Neuron (in vitro differentiated cells): ENCODE results near the gene LRIG2.
"Not testable (repeated sequence)": the region's sequence is repeated elsewhere in the genome, so short reads cannot be mapped to it uniquely, and the experiment has no call there.

Experiments
- H2AFZ ChIP-seq: one replicate; pipeline ENCODE4 v1.6.1; 2013; ENCODE audit warnings: low read depth, mild to moderate bottlenecking, inconsistent platforms, low read length, moderate library complexity
- H3K27me3 ChIP-seq: one replicate; pipeline ENCODE4 v1.6.1; 2013; ENCODE audit warnings: low read length; ENCODE audit not compliant: insufficient read depth
- H3K36me3 ChIP-seq: one replicate; pipeline ENCODE4 v1.6.1; 2013; ENCODE audit warnings: low read length; ENCODE audit not compliant: insufficient read depth
- H3K4me1 ChIP-seq: one replicate; pipeline ENCODE4 v1.6.1; 2013; ENCODE audit warnings: low read length; ENCODE audit not compliant: insufficient read depth
- H3K4me3 ChIP-seq: 2 replicates; pipeline ENCODE4 v1.5.1; 2013; ENCODE audit warnings: mild to moderate bottlenecking, low read length, moderate library complexity
- H3K9me3 ChIP-seq: one replicate; pipeline ENCODE4 v1.6.1; 2013; ENCODE audit warnings: low read length

LRIG2 gene

DNA sequence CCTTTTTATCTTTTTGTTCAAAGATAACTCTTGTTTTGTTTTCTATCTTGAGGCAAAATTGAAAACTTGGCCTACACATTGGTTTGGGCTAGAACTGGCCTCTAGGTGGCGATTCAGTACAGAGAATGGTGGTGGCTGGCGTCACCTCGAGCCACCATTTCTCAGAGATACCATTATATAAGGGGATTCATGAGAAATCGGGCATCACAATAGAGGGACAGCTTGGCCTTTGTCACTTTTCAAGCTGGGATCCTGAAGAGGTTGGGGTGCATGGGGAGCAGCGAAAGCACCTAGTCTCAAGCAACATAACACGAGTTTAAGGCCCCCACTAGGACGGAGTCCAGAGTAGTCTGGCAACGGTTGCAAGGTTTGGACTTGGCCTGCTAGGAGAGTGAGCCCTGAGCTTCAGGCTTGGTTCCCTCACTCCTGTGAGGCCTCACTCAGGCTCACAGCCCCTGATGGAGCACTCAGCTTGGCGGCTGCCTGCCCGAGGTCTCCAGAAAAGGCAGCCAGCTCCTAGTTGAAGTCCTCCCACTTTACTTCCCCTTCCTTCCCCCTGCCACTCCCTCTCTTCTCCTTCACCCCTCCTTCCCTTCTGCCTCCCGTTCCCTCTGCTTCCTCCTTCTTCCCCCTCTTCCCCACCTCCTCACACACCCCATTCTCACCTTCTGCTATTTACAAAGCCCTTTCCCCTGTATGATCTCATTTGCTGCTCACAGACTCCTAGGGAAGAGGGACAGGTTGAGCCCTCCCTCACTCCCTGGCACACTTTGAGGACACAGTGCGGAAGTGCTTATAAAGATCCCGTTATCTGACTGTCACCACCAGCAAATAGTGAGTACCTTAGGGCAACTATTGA is 67.8 kb downstream of the LRIG2 start:
- Histone ChIP-seq H3K9me3 (no peaks in the 10 kb centered on the region), H2AFZ (peak overlapping the region; percentile 90), H3K36me3 (no peaks in the 10 kb centered on the region), H3K27me3 (no peaks in the 10 kb centered on the region), H3K4me1 (no peaks in the 10 kb centered on the region), H3K4me3 (no peak overlapping the region)

DNA sequence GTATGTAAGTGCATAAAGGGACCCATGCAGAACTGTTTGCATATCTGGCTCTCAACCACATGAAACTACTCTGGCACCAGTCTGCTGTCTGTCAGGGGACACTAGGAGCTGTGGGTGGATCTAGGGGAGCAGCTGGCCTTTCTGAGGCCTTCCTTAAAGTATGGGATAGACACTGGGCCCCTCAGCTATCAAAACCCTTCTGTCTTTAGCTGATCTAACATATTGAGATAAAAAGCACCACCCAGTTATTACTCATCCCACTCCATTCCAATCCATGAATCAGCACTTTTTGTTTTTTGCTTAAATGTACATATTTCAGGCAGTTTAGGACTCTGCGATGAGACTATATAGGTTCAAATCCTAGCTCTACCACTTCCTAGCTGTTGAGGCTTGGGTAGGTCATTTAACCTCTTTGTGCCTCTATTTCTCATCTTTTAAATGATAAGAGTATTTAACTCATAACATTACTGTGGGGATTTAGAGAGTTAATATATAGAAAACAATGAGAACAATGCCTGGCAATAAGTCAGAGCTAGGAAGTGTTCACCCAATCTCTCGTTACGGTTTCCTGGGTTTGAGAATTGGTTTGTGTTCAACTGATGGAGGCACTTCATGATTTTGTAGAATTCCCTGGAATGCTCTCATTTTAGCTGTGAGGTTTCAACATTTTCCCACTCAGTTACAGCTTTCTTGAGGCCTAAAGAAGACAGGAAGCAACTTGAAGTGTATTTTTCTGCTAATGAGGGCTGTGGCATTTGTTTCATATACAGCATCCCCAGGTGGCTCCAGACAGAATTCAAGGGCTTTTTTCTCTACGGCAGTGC is 68.9 kb downstream of the LRIG2 start:
- Histone ChIP-seq H3K36me3 (no peaks in the 10 kb centered on the region), H3K4me3 (no peak overlapping the region), H2AFZ (no peak overlapping the region), H3K27me3 (no peaks in the 10 kb centered on the region), H3K9me3 (no peaks in the 10 kb centered on the region), H3K4me1 (no peaks in the 10 kb centered on the region)

DNA sequence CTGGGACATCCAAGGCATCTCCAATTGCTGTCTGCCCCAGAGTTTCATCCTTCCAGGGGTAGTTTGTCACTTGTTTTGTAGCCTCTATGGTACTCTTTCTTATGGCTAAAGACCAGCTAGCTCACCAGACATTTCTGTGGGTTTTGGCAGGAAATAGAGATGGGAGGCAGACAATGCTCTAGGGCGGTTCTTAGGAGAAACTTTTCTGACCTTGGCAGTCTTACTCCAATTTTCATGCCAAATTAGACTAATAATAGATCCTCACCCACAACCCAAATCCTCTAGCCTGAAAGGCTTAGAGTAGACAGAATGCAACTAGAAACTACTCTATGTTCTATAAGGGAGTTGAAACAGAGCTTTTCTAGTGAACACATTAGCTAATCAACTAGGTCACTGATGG is 69.8 kb downstream of the LRIG2 start:
- H3K36me3 ChIP-seq = no peaks in the 10 kb centered on the region

DNA sequence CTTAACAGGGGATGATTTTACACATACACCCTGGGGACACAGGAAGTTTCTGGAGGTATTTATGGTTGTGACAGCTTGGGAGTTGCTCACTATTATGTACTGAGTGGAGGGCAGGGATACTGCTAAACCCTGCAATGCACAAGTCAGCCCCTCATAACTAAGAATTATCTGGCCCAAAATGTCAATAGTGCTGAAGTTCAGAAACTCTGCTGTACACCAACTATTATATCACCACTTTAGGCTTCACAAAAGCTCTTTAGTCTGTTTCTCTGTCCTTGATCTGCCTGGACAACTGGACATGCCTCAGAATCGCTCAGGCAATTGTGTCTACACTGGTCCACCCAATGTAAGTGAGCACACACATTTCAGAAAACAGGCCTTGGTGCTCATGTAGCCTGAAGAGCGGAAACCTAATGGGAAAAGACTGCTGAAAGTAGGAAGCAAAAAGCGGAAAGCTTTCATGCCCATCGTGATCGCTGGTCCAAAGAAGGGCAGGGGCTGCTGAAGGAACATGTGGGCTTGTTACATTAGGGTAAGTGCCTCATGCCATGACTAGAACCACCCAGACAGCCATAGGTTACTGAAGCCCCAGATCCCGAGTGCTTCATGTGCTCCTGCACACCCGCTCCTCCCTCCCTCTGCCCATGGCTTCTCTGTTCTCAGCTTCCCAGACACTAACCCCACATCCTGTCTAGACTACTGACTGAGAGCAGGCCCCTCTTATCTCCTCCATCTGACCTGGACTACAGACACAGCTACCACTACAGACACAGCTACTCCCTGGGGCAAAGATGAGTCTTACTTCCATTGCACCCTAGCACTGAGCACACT is 73.5 kb downstream of the LRIG2 start:
- Histone ChIP-seq H2AFZ (no peak overlapping the region), H3K36me3 (no peaks in the 10 kb centered on the region), H3K4me3 (no peak overlapping the region), H3K27me3 (no peaks in the 10 kb centered on the region), H3K9me3 (no peaks in the 10 kb centered on the region), H3K4me1 (no peaks in the 10 kb centered on the region)

More for the DNA sequence above, 69.8 kb downstream of the LRIG2 start:
- Histone ChIP-seq H3K9me3 (no peaks in the 10 kb centered on the region), H2AFZ (no peak overlapping the region), H3K27me3 (no peaks in the 10 kb centered on the region), H3K4me1 (no peaks in the 10 kb centered on the region), H3K4me3 (no peak overlapping the region)

DNA sequence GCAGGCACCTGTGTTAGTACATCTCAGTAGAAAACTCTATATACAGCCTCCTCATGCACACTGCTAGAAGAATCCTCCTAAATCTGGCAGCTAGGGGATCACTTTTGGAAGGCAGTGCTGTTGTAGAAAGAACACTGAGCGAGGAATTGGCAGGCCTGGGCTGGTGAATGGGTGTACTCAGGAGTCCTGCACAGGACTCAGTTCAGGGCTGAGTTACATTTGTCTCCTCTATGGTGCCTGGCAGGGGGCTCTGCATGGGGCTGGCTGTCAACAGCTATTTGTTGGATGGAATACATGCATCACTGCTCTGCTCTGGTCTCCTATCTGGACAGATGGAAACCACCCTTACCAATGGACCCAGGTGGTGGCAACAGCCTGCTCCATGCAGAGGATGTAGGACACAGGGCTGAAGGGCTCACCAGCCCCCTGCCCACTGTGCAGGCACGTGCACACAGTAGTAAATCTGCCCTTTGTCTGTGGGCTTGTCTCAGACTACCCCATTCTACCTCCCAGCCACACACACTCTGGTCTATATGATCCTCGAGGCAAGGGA is 74.2 kb downstream of the LRIG2 start:
- Histone ChIP-seq H2AFZ (no peak overlapping the region), H3K9me3 (no peaks in the 10 kb centered on the region), H3K4me3 (no peak overlapping the region), H3K27me3 (no peaks in the 10 kb centered on the region), H3K4me1 (no peaks in the 10 kb centered on the region), H3K36me3 (no peaks in the 10 kb centered on the region)

DNA sequence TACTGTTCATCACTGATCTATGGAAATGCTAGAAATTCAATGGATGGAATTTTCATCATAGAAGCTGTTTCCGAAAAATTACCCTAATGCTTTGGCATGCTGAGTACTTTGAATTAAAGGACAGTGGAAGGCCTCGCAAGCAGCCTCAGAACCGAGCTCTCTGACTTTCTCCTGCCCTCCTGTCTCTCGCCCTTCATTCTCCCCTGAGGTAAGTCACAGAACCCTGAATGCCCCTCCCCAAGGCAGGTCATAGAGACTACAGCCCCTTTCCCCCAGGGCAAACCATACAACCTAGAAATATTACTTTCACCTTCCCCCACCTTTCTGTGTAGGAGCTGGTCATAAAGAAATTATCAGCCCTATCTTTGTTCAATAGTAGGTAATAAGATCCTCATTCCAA is 74.8 kb downstream of the LRIG2 start:
- H3K4me1 ChIP-seq = no peaks in the 10 kb centered on the region
- H3K27me3 ChIP-seq = no peaks in the 10 kb centered on the region
- H3K4me3 ChIP-seq = no peak overlapping the region
- H3K36me3 ChIP-seq = no peaks in the 10 kb centered on the region
- no peaks in the 10 kb centered on the region for H3K9me3 ChIP-seq
- no peak overlapping the region for H2AFZ ChIP-seq

DNA sequence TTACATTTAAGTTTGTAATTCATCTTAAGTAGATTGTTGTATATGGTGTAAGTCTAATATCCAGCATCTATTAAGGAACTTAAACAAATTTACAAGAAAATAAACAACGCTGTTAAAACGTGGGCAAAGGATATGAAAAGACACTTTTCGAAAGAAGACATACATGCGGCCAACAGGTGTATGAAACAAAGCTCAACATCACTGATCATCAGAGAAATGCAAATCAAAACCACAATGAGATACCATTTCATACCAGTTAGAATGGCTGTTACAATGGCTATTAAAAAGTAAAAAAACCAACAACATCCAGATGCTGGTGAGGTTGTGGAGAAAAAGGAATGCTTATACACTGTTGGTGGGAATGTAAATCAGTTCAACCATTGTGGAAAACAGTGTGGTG is 77.5 kb downstream of the LRIG2 start:
- not testable (repeated sequence) for H3K27me3 ChIP-seq, H3K4me1 ChIP-seq, H2AFZ ChIP-seq, H3K36me3 ChIP-seq, H3K9me3 ChIP-seq, H3K4me3 ChIP-seq

DNA sequence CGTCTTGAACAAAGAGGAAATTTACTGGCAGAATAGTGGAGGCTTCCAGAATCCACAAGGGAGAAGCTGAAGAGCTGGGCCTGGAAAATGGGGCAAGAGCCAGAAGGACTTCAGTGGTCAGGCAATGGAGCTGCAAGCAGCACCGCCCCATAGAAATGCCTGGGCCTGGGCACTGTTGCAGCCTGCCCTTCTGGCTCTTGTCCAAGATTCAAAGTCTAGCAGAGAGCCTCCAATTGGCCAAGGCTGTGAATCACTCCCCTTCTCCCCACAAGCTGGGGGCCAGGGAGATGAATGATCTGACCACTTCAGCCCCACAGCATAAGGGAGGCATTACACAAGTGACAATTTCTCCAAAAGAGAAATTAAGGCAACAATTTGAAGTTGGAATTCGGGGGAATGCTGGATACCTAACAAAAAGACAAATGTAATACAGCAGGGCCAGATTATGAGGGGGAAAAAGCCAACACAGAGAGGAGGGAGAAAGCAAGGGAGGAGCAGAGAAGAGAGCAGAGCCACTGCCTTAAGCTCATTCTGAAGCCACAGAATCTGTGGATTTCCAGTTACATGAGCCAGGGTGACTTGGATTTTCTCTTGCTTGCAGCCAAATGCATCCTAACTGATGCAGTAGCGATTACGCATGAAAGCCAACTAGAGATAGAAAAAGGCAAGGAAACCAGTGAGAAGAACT is 80.3 kb downstream of the LRIG2 start:
- Histone ChIP-seq H3K9me3 (no peaks in the 10 kb centered on the region), H3K36me3 (no peaks in the 10 kb centered on the region), H3K4me1 (no peaks in the 10 kb centered on the region), H3K27me3 (no peaks in the 10 kb centered on the region), H2AFZ (no peak overlapping the region), H3K4me3 (no peak overlapping the region)

DNA sequence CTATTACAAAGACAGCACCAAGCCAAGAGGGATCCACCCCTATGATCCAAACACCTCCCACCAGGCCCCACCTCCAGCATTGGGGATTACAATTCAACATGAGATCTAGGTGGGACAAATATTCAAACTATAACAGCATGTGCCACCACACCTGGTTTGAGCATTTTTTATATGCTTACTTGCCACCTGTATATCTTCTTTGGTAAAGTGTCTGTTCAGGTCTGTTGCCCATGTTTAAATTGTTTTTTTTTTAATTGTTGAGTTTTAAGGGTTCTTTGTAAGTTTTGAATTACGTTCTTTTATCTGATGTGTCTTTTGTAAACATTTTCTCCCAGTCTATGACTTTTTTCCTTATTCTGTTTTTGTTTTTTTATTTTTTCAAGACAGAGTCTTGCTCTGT is 83.4 kb downstream of the LRIG2 start:
- no peaks in the 10 kb centered on the region for H3K36me3 ChIP-seq
- H3K4me1 ChIP-seq = no peaks in the 10 kb centered on the region
- H2AFZ ChIP-seq = no peak overlapping the region
- H3K27me3 ChIP-seq = no peaks in the 10 kb centered on the region
- H3K9me3 ChIP-seq = no peaks in the 10 kb centered on the region
- H3K4me3 ChIP-seq = no peak overlapping the region

DNA sequence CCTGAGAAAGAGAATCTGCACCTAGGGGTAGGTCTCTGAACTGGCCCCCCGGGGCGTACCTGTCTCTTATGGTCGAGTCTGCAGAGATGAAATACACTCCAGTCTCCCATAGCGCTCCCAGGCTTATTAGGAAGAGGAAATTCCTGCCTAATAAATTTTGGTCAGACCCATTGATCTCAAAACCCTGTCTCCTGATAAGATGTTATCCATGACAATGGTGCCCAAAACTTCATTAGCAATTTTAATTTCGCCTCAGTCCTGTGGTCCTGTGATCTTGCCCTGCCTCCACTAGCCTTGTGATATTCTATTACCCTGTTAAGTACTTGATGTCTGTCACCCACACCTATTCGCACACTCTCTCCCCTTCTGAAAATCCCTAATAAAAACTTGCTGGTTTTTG is 85.7 kb downstream of the LRIG2 start:
- not testable (repeated sequence) for H3K36me3 ChIP-seq, H2AFZ ChIP-seq, H3K4me3 ChIP-seq, H3K9me3 ChIP-seq, H3K4me1 ChIP-seq, H3K27me3 ChIP-seq

DNA sequence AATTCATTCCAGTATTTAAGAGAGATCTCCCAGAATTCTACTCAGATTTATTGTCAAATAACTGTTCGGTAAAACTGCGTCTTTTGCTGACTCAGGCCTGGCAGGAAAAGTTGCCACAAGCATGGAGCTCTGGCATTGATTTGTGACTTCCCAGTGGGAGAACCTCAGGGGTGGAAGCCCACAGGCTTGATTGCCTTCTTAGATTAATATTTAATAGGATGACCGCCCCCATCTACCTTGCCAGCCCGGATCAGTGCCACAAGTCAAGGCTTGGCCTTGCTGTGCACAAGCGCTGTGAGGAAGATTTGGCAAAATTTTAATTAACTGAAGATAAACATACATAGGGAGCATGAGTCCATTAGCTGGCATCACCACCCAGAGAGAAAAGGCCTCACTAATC is 93.5 kb downstream of the LRIG2 start:
- Histone ChIP-seq H3K4me3 (no peak overlapping the region), H3K9me3 (peaks cover under 1% of the 10 kb centered on the region), H3K27me3 (no peaks in the 10 kb centered on the region), H3K4me1 (no peaks in the 10 kb centered on the region), H3K36me3 (no peaks in the 10 kb centered on the region), H2AFZ (no peak overlapping the region)

DNA sequence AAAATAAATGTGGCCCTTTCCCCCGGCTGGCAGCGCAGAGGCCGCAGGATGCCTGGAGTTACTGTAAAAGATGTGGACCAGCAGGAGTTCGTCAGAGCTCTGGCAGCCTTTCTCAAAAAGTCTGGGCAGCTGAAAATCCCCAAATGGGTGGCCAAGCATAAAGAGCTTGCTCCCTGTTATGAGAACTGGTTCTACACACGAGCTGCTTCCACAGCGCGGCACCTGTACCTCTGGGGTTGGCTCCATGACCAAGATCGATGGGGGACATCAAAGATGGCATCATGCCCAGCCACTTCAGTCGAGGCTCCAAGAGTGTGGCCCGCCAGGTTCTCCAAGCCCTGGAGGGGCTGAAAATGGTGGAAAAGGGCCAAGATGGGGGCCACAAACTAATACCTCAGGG is 95.9 kb downstream of the LRIG2 start:
- peaks cover 3% of the 10 kb centered on the region for H3K9me3 ChIP-seq
- no peaks in the 10 kb centered on the region for H3K4me1 ChIP-seq
- no peak overlapping the region for H3K4me3 ChIP-seq
- H3K36me3 ChIP-seq = no peaks in the 10 kb centered on the region
- no peaks in the 10 kb centered on the region for H3K27me3 ChIP-seq
- no peak overlapping the region for H2AFZ ChIP-seq
